HepG2 (cell line): Measurements from ENCODE around the gene NELFCD. TPM values are rescaled to one million over a fixed set of nuclear protein-coding genes. Genes with fewer than 3 reads are reported as not detected.

ENCODE experiments used
- ATAC-seq: fragments of 200-7000 bp; cut with Tn5 transposase; 3 replicates; pipeline ENCODE4 v1.9.1; 2020; ENCODE audit warnings: mild to moderate bottlenecking, moderate library complexity
- BruUV-seq: library from RNA; stranded (reverse); fragments of 400-500 nt; replicated peaks from 2 replicates; lab custom pipeline; 2021; lab: Mats Ljungman, UMichigan
- CTCF ChIA-PET: fragments of 300-600 bp; formaldehyde crosslinking; extraction: SDS; loops from one replicate; lab custom pipeline; 2021; ENCODE audit warnings: low total read pairs, inconsistent platforms, low intra/inter-chr PET ratio; lab: Yijun Ruan, JAX
- POLR2A ChIA-PET: fragments of 350-600 bp; sonication (Branson Sonifier 250); formaldehyde crosslinking; loops from one replicate; lab custom pipeline; 2020; ENCODE audit warnings: antibody characterized with exemption, inconsistent platforms; lab: Yijun Ruan, JAX
- DNase-seq: peaks from one replicate; pipeline ENCODE4 v3.0.0-alpha.2; 2015; ENCODE audit warnings: low spot score
- FAIRE-seq: peaks from 3 replicates; lab custom pipeline; 2011; peaks lifted over from hg19 to GRCh38; lab: Jason Lieb, UNC
- H2AFZ ChIP-seq: one replicate; pipeline ENCODE4 v1.6.1; 2011; ENCODE audit warnings: low read length, inconsistent platforms
- H3K27ac ChIP-seq: fragments of 300-600 bp; 3 replicates; pipeline ENCODE4 v1.8.0; 2011; ENCODE audit warnings: mixed run types, mild to moderate bottlenecking, mixed read lengths, low read length, inconsistent platforms; ENCODE audit not compliant: insufficient read depth; ENCODE audit errors: extremely low read length
- H3K27me3 ChIP-seq, 2 experiments: fragments of 200-600 bp in 1 of 2; 2 replicates in 1 of 2; 3 replicates in 1 of 2; pipeline versions ENCODE4 v1.6.0 to v1.8.0; 2011; ENCODE audit warnings: low read length in 2 of 2, mild to moderate bottlenecking in 2 of 2, moderate library complexity in 2 of 2, inconsistent platforms in 1 of 2; ENCODE audit not compliant: insufficient read depth in 2 of 2, control insufficient read depth in 1 of 2
- H3K36me3 ChIP-seq, 2 experiments: fragments of 200-600 bp in 1 of 2; replicated peaks in 1 of 2; 2 replicates in 1 of 2; 3 replicates in 1 of 2; pipeline versions ENCODE4 v1.5.1 to v1.8.0; 2011; ENCODE audit warnings: low read length in 2 of 2, inconsistent platforms in 1 of 2; ENCODE audit not compliant: insufficient read depth in 2 of 2, control insufficient read depth in 1 of 2
- H3K4me1 ChIP-seq: 2 replicates; pipeline ENCODE4 v1.5.1; 2012; ENCODE audit warnings: low read length, inconsistent platforms; ENCODE audit not compliant: insufficient read depth
- H3K4me2 ChIP-seq: 2 replicates; pipeline ENCODE4 v1.6.0; 2011; ENCODE audit warnings: low read depth, low read length, inconsistent platforms
- H3K4me3 ChIP-seq, 3 experiments: fragments of 200-600 bp in 1 of 3; sonication (generic), shearing (Covaris generic) in 1 of 3; replicated peaks in 1 of 3; 2 replicates each; pipeline ENCODE4 v1.5.1; 2011 to 2016; ENCODE audit warnings: low read length in 3 of 3, inconsistent platforms in 2 of 3, low read depth in 2 of 3, mild to moderate bottlenecking in 2 of 3, control low read depth in 1 of 3, mixed read lengths in 1 of 3; ENCODE audit not compliant: insufficient read depth in 1 of 3
- H3K79me2 ChIP-seq: one replicate; pipeline ENCODE4 v1.6.1; 2011; ENCODE audit warnings: low read length, inconsistent platforms; ENCODE audit not compliant: insufficient read depth
- H3K9ac ChIP-seq: 2 replicates; pipeline ENCODE4 v1.6.0; 2011; ENCODE audit warnings: mild to moderate bottlenecking, low read depth, low read length, inconsistent platforms; ENCODE audit not compliant: insufficient read depth
- H3K9me3 ChIP-seq: 2 replicates; pipeline ENCODE4 v1.5.1; 2012; ENCODE audit warnings: mild to moderate bottlenecking, low read length
- H4K20me1 ChIP-seq: 2 replicates; pipeline ENCODE4 v1.6.0; 2011; ENCODE audit warnings: inconsistent platforms, mild to moderate bottlenecking, low read length, moderate library complexity; ENCODE audit not compliant: insufficient read depth
- ARNTL ChIP-seq: sonication (generic); formaldehyde crosslinking; IDR thresholded peaks from 2 replicates; pipeline ENCODE4 v1.4.0; 2020; ENCODE audit warnings: mild to moderate bottlenecking, missing genetic modification reagents
- BRCA1 ChIP-seq: sonication (generic); formaldehyde crosslinking; IDR thresholded peaks from 2 replicates; pipeline ENCODE4 v1.4.0; 2020; ENCODE audit warnings: missing genetic modification reagents
- EP300 ChIP-seq, 3 experiments: sonication (generic) in 1 of 3; formaldehyde crosslinking in 1 of 3; IDR thresholded peaks; 2 replicates each; pipeline versions ENCODE4 v1.5.1 to v1.6.1; 2011 to 2020; ENCODE audit warnings: low read depth in 2 of 3, low read length in 2 of 3, borderline replicate concordance in 1 of 3, improper control_type of control experiment in 1 of 3, mild to moderate bottlenecking in 1 of 3, missing genetic modification reagents in 1 of 3, moderate library complexity in 1 of 3
- FOXJ3 ChIP-seq: sonication (generic); formaldehyde crosslinking; IDR thresholded peaks from 2 replicates; pipeline ENCODE4 v1.4.0; 2020; ENCODE audit warnings: missing genetic modification reagents, mild to moderate bottlenecking, borderline replicate concordance
- POLR2A ChIP-seq, 2 experiments: IDR thresholded peaks; 2 replicates each; pipeline ENCODE4 v1.6.1; 2011; ENCODE audit warnings: low read depth in 2 of 2, low read length in 2 of 2, mild to moderate bottlenecking in 1 of 2, moderate library complexity in 1 of 2; ENCODE audit not compliant: insufficient read depth in 1 of 2
- ZNF501 ChIP-seq: sonication (generic); formaldehyde crosslinking; IDR thresholded peaks from 2 replicates; pipeline ENCODE4 v1.5.1; 2020; ENCODE audit warnings: mild to moderate bottlenecking, moderate library complexity, missing genetic modification reagents
- WGBS: methylation state at CpG from one replicate; pipeline ENCODE4 v1.1.6; 2017; ENCODE audit warnings: low lambda C conversion rate; 5-methylcytosine and 5-hydroxymethylcytosine counted together
- in situ Hi-C: cut with HindIII; loops from 2 replicates; pipeline ENCODE4 v1.10.0; 2017; ENCODE audit warnings: low pct_unique_long_range_greater_than_20kb; ENCODE audit not compliant: extremely low pct_ligation_motif_present
- intact Hi-C: fragments of 100-400 bp; cut with micrococcal nuclease; formaldehyde crosslinking; loops from one replicate; pipeline ENCODE4 v1.10.0; 2022; ENCODE audit not compliant: unreplicated experiment
- polyA plus RNA-seq, 8 experiments: library from polyadenylated mRNA; depleted of rRNA in 3 of 8; stranded (reverse) in 7 of 8; unstranded in 1 of 8; fragments of >200 nt; fragmentation: Illumina TruSeq in 4 of 8; extraction: Trizol in 4 of 8; gene quantifications; 2 replicates each; pipeline versions ENCODE4 v1.2.1 to v1.2.3, GENCODE V29; 2011 to 2016; ENCODE audit warnings: low read depth in 4 of 8, missing spikeins in 1 of 8, mixed read lengths in 1 of 8; ENCODE audit not compliant: insufficient read depth in 1 of 8
- total RNA-seq, 5 experiments: library from RNA; depleted of rRNA; stranded (reverse); fragments of >200 nt; fragmentation: Illumina TruSeq; extraction: Trizol; gene quantifications; 2 replicates each; pipeline ENCODE4 v1.2.3, GENCODE V29; 2016; ENCODE audit warnings: low read depth in 1 of 5
- TF ChIP-seq, protein P1 (sequence below): sonication (generic); formaldehyde crosslinking; IDR thresholded peaks from 2 replicates; pipeline ENCODE4 v1.5.1; 2020; ENCODE audit warnings: missing genetic modification reagents, mild to moderate bottlenecking, borderline replicate concordance

NELFCD gene
- total and polyA plus RNA-seq, 2 of the 13 experiments (the other 11 are each of a cell fraction or from before 2014, with no cell fraction given), result 159 to 203 TPM

DNA sequence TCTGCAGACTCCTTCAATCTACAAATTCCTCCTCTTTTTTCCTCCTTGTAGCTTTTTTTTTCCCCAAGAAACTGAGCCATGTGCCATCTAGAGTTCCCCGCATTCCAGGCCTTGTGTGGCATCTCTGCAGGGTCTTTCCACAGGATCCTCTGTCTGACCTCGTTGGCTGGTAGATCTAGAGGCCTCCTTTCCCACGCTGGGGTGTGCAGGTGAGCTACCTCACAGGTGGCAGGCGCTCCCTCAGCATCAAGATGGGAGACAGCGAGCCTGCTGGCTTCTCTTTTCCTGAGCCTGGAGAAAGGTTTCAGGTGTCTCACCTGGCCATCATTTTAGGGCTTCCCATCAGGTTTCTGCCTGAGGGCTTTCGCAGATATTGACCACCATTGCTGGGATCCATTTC, 9.6 kb upstream of the NELFCD start:
- intact Hi-C loops, result no loop called here
- ChIA-PET CTCF (no interaction called here), POLR2A (no interaction called here)
- peaks cover 21% of the 10 kb centered on the region for H3K9me3 ChIP-seq
- FAIRE-seq (no peak), DNase-seq (no peak), ATAC-seq (no peak)
- in situ Hi-C loops, result no loop called here
- H4K20me1 ChIP-seq, result no peaks in the 10 kb centered on the region
- no peaks in the 10 kb centered on the region for H3K36me3 ChIP-seq
- H3K4me2 ChIP-seq, result no peak overlapping the region
- H3K79me2 ChIP-seq, result no peaks in the 10 kb centered on the region
- no peak overlapping the region for H3K9ac ChIP-seq
- H3K4me1 ChIP-seq, result peaks cover 9% of the 10 kb centered on the region
- WGBS, result 25% methylated on average over 6 of the region's 6 CpGs
- no peak overlapping the region for H3K27ac ChIP-seq
- no peak overlapping the region for H3K4me3 ChIP-seq
- no peak for TF ChIP-seq FOXJ3 (CRISPR knock-in tag)
- TF ChIP-seq BRCA1 (CRISPR knock-in tag), result no peak
- no peak for TF ChIP-seq ARNTL (CRISPR knock-in tag)
- TF ChIP-seq, protein P1, sequence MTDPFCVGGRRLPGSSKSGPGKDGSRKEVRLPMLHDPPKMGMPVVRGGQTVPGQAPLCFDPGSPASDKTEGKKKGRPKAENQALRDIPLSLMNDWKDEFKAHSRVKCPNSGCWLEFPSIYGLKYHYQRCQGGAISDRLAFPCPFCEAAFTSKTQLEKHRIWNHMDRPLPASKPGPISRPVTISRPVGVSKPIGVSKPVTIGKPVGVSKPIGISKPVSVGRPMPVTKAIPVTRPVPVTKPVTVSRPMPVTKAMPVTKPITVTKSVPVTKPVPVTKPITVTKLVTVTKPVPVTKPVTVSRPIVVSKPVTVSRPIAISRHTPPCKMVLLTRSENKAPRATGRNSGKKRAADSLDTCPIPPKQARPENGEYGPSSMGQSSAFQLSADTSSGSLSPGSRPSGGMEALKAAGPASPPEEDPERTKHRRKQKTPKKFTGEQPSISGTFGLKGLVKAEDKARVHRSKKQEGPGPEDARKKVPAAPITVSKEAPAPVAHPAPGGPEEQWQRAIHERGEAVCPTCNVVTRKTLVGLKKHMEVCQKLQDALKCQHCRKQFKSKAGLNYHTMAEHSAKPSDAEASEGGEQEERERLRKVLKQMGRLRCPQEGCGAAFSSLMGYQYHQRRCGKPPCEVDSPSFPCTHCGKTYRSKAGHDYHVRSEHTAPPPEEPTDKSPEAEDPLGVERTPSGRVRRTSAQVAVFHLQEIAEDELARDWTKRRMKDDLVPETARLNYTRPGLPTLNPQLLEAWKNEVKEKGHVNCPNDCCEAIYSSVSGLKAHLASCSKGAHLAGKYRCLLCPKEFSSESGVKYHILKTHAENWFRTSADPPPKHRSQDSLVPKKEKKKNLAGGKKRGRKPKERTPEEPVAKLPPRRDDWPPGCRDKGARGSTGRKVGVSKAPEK (CRISPR knock-in tag), result no peak
- TF ChIP-seq EP300 (IDR thresholded peaks at IDR 0.05; ENCODE audit: low read depth in 2 of 2, low read length in 2 of 2), result no peak
- no peak for TF ChIP-seq EP300 (CRISPR knock-in tag; IDR thresholded peaks at IDR 0.05; ENCODE audit: borderline replicate concordance)
- TF ChIP-seq POLR2A (IDR thresholded peaks at IDR 0.05; ENCODE audit: insufficient read depth in 1 of 2, low read depth in 2 of 2, low read length in 2 of 2), result no peak
- TF ChIP-seq ZNF501 (CRISPR knock-in tag), result no peak
- no peak overlapping the region for H2AFZ ChIP-seq
- no TSS peak for BruUV-seq
- peaks cover 5 to 27% of the 10 kb centered on the region in 2 experiments; a peak in 3 of 5 replicates for H3K27me3 ChIP-seq
